Hepatocyte (in vitro differentiated cells): ENCODE data around the gene MYOD1. TPM values are rescaled to one million over a fixed set of nuclear protein-coding genes. Genes with fewer than 3 reads are reported as not detected.

ENCODE experiments used
- DNase-seq: peaks from one replicate; pipeline ENCODE4 v3.0.0-alpha.2; 2016; ENCODE audit warnings: low spot score
- H2AFZ ChIP-seq: fragments of 200-600 bp; sonication (generic); 2 replicates; pipeline ENCODE4 v1.6.0; 2016; ENCODE audit warnings: antibody characterized with exemption, mild to moderate bottlenecking
- H3K27ac ChIP-seq: fragments of 200-600 bp; sonication (generic); 2 replicates; pipeline ENCODE4 v1.5.1; 2016; ENCODE audit warnings: mild to moderate bottlenecking
- H3K27me3 ChIP-seq: fragments of 200-600 bp; sonication (generic); 2 replicates; pipeline ENCODE4 v1.6.1; 2016
- H3K36me3 ChIP-seq: fragments of 200-600 bp; sonication (generic); replicated peaks from 2 replicates; pipeline ENCODE4 v1.5.1; 2016; ENCODE audit warnings: low read depth; ENCODE audit not compliant: insufficient read depth
- H3K4me1 ChIP-seq: fragments of 200-600 bp; sonication (generic); 2 replicates; pipeline ENCODE4 v1.5.1; 2016; ENCODE audit warnings: mild to moderate bottlenecking, moderate library complexity; ENCODE audit not compliant: insufficient read depth
- H3K4me2 ChIP-seq: fragments of 200-600 bp; sonication (generic); 2 replicates; pipeline ENCODE4 v1.6.0; 2016
- H3K4me3 ChIP-seq: fragments of 200-600 bp; sonication (generic); 2 replicates; pipeline ENCODE4 v1.5.1; 2016; ENCODE audit warnings: mild to moderate bottlenecking
- H3K79me2 ChIP-seq: fragments of 200-600 bp; sonication (generic); 2 replicates; pipeline ENCODE4 v1.6.0; 2017; ENCODE audit warnings: mild to moderate bottlenecking
- H3K9me2 ChIP-seq: fragments of 200-600 bp; sonication (generic); replicated peaks from 2 replicates; pipeline ENCODE4 v1.6.0; 2017; ENCODE audit warnings: mild to moderate bottlenecking; ENCODE audit not compliant: insufficient read depth
- H3K9me3 ChIP-seq: fragments of 200-600 bp; sonication (generic); 2 replicates; pipeline ENCODE4 v1.5.1; 2016; ENCODE audit warnings: low read depth, mild to moderate bottlenecking
- H4K20me1 ChIP-seq: fragments of 200-600 bp; sonication (generic); 2 replicates; pipeline ENCODE4 v1.6.0; 2016; ENCODE audit warnings: mild to moderate bottlenecking; ENCODE audit not compliant: insufficient read depth, poor library complexity, severe bottlenecking
- CTCF ChIP-seq: fragments of 200-600 bp; sonication (generic); IDR thresholded peaks from 2 replicates; pipeline ENCODE4 v1.5.1; 2016; ENCODE audit warnings: antibody characterized with exemption, mild to moderate bottlenecking; ENCODE audit not compliant: poor library complexity
- EZH2 ChIP-seq: fragments of 200-600 bp; sonication (generic); IDR thresholded peaks from 2 replicates; pipeline ENCODE4 v1.6.1; 2016; ENCODE audit warnings: antibody characterized with exemption, mild to moderate bottlenecking, borderline replicate concordance
- EZH2phosphoT487 ChIP-seq: fragments of 200-600 bp; sonication (generic); IDR thresholded peaks from one replicate; pipeline ENCODE4 v1.6.1; 2018; ENCODE audit warnings: antibody characterized with exemption, mild to moderate bottlenecking, low read depth, moderate library complexity; ENCODE audit not compliant: unreplicated experiment, severe bottlenecking
- WGBS: methylation state at CpG from one replicate; pipeline ENCODE4 v1.1.6; 2016; ENCODE audit warnings: low lambda C conversion rate; ENCODE audit errors: missing lambda C conversion rate; 5-methylcytosine and 5-hydroxymethylcytosine counted together
- polyA plus RNA-seq: library from polyadenylated mRNA; unstranded; fragments of >200 nt; fragmentation: Nextera tagmentation; extraction: Ambion mirVana; gene quantifications from 2 replicates; pipeline ENCODE4 v1.2.1, GENCODE V29; 2016
- total RNA-seq: library from RNA; depleted of rRNA; stranded (reverse); fragments of >200 nt; gene quantifications from 2 replicates; pipeline ENCODE4 v1.2.3, GENCODE V29; 2014

MYOD1 gene
- total and polyA plus RNA-seq, 2 experiments from 2014 or later = not detected

- Histone ChIP-seq H3K4me2 (no peak overlapping the region), H3K4me1 (no peaks in the 10 kb centered on the region), H3K79me2 (no peaks in the 10 kb centered on the region), H3K27ac (no peak overlapping the region), H3K36me3 (no peaks in the 10 kb centered on the region), H2AFZ (no peak overlapping the region), H3K4me3 (no peak overlapping the region), H4K20me1 (no peaks in the 10 kb centered on the region), H3K9me3 (no peaks in the 10 kb centered on the region), H3K27me3 (no peaks in the 10 kb centered on the region), H3K9me2 (no peaks in the 10 kb centered on the region)
- TF ChIP-seq EZH2phosphoT487 = no peak
- no peak for TF ChIP-seq EZH2
- no peak for TF ChIP-seq CTCF
- DNase-seq = no peak
- 80% methylated on average over 13 of the region's 13 CpGs for WGBS
Measured at GRCh38 chr11:17765356-17766072, 46.1 kb downstream of the MYOD1 start.

GRCh38 chr11:17766073-17766359 is 46.6 kb downstream of the MYOD1 start:
- H3K27me3 ChIP-seq = no peaks in the 10 kb centered on the region
- no peaks in the 10 kb centered on the region for H3K36me3 ChIP-seq
- H3K79me2 ChIP-seq = no peaks in the 10 kb centered on the region
- H3K4me1 ChIP-seq = no peaks in the 10 kb centered on the region
- H3K9me2 ChIP-seq = no peaks in the 10 kb centered on the region
- whole genome bisulfite sequencing = 94% methylated on average over 8 of the region's 8 CpGs
- H3K9me3 ChIP-seq = no peaks in the 10 kb centered on the region
- no peak overlapping the region for H3K4me2 ChIP-seq
- no peak overlapping the region for H3K4me3 ChIP-seq
- no peak overlapping the region for H3K27ac ChIP-seq
- DNase-seq = no peak
- no peaks in the 10 kb centered on the region for H4K20me1 ChIP-seq
- TF ChIP-seq CTCF (no peak), EZH2phosphoT487 (no peak), EZH2 (no peak)
- no peak overlapping the region for H2AFZ ChIP-seq

GRCh38 chr11:17766590-17766989 is 47.2 kb downstream of the MYOD1 start:
- Histone ChIP-seq H3K9me2 (no peaks in the 10 kb centered on the region), H3K27ac (no peak overlapping the region), H3K79me2 (no peaks in the 10 kb centered on the region), H3K36me3 (no peaks in the 10 kb centered on the region), H3K4me2 (no peak overlapping the region), H3K27me3 (no peaks in the 10 kb centered on the region), H4K20me1 (no peaks in the 10 kb centered on the region), H3K9me3 (no peaks in the 10 kb centered on the region), H3K4me3 (no peak overlapping the region), H2AFZ (no peak overlapping the region), H3K4me1 (no peaks in the 10 kb centered on the region)
- no peak for DNase-seq
- TF ChIP-seq EZH2phosphoT487 = no peak
- no peak for TF ChIP-seq CTCF
- TF ChIP-seq EZH2 = no peak
- WGBS = 57% methylated on average over 5 of the region's 5 CpGs
